Measurements from ENCODE around the gene SREBF2. TPM values are rescaled to one million over a fixed set of nuclear protein-coding genes. Genes with fewer than 3 reads are reported as not detected.

SREBF2 gene
- total RNA-seq, 1 experiment from 2014 or later, result 150 TPM

DNA sequence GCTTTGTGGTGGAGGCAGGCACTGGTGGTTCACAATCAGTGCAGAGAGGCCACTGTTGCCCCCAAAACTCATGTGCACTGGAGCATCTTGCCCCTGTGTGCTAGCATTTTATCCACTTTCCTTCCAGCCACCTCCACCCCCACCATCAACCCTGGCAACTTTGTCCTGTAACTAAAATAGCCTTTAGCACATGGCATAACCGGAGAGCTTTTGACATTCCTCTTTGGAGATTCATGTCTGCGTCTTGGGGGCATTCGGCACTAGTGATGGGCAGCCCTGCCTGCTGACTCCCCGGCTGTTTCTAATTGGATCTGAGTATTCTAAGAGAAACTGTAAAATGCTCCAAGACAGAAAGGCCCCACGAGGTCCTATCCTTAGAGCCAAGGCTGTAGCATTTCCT, 66.2 kb downstream of the SREBF2 start:
- Mint-ChIP-seq H3K4me3 (ENCODE audit: unreplicated experiment) (no peak overlapping the region), H3K9me3 (ENCODE audit: unreplicated experiment) (no peaks in the 10 kb centered on the region), H3K4me1 (ENCODE audit: low read depth, unreplicated experiment) (no peaks in the 10 kb centered on the region), H3K36me3 (ENCODE audit: insufficient read depth, unreplicated experiment) (peaks cover 91% of the 10 kb centered on the region), H3K27ac (ENCODE audit: unreplicated experiment) (no peak overlapping the region), H3K27me3 (ENCODE audit: insufficient read depth, unreplicated experiment) (no peaks in the 10 kb centered on the region)
- no peak for DNase-seq
- H3K36me3 ChIP-seq (ENCODE audit: control insufficient read depth, insufficient read depth, low read length), result peaks cover 5% of the 10 kb centered on the region
- H3K27me3 ChIP-seq (replicated peaks; ENCODE audit: control insufficient read depth, insufficient read depth, low read length), result no peaks in the 10 kb centered on the region
- TF ChIP-seq, protein P1, sequence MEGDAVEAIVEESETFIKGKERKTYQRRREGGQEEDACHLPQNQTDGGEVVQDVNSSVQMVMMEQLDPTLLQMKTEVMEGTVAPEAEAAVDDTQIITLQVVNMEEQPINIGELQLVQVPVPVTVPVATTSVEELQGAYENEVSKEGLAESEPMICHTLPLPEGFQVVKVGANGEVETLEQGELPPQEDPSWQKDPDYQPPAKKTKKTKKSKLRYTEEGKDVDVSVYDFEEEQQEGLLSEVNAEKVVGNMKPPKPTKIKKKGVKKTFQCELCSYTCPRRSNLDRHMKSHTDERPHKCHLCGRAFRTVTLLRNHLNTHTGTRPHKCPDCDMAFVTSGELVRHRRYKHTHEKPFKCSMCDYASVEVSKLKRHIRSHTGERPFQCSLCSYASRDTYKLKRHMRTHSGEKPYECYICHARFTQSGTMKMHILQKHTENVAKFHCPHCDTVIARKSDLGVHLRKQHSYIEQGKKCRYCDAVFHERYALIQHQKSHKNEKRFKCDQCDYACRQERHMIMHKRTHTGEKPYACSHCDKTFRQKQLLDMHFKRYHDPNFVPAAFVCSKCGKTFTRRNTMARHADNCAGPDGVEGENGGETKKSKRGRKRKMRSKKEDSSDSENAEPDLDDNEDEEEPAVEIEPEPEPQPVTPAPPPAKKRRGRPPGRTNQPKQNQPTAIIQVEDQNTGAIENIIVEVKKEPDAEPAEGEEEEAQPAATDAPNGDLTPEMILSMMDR (IDR thresholded peaks at IDR 0.05; ENCODE audit: insufficient read depth in 1 of 2, low read depth in 1 of 2, low read length in 1 of 2, severe bottlenecking in 1 of 2, unreplicated experiment in 1 of 2), result no peak
- no peaks in the 10 kb centered on the region for H3K9me3 ChIP-seq
- H3K4me1 ChIP-seq, result no peaks in the 10 kb centered on the region
- no peak overlapping the region for H3K4me3 ChIP-seq (ENCODE audit: low read depth, low read length)
- ChIA-PET CTCF (no interaction called here), POLR2A (no interaction called here)
- no TSS peak for BruUV-seq (replicated peaks)
- intact Hi-C loops (cut with micrococcal nuclease; ENCODE audit: unreplicated experiment), result no loop called here

DNA sequence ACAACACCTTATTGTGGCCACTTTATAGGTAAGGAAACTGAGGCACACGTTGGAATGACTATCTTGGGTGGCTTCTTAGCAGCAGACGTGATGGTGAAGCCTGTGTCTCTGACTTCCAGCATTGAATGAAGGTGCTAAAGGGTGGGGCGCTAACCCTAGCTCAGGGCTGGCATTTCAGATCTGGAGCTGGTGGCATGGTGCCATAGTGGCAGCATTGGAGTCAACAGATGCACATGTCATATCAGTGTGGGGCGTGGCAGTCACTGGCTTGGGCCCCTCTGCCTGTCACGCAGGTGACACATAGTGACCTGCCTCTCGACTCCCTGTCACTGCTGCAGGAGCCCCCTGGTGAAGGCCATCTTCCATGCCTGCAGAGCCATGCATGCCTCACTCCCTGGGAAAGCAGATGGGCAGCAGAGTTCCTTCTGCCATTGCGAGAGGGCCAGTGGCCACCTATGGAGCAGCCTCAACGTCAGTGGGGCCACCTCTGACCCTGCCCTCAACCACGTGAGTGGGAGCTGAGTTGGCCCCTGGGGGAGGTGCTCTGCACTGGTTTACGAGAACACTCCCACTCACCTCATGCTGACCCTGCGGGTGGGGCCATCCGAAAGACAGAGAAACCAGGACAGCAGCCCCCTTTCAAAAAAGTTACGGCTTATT, 67.2 kb downstream of the SREBF2 start:
- BruUV-seq (replicated peaks), result no TSS peak
- peaks cover 92% of the 10 kb centered on the region for H3K36me3 Mint-ChIP-seq (ENCODE audit: insufficient read depth, unreplicated experiment)
- intact Hi-C loops (cut with micrococcal nuclease; ENCODE audit: unreplicated experiment), result no loop called here
- H3K27me3 Mint-ChIP-seq (ENCODE audit: insufficient read depth, unreplicated experiment), result no peaks in the 10 kb centered on the region
- ChIA-PET POLR2A (no interaction called here), CTCF (no interaction called here)
- no peaks in the 10 kb centered on the region for H3K4me1 ChIP-seq
- H3K36me3 ChIP-seq (ENCODE audit: control insufficient read depth, insufficient read depth, low read length), result peaks cover 4% of the 10 kb centered on the region
- H3K4me1 Mint-ChIP-seq (ENCODE audit: low read depth, unreplicated experiment), result no peaks in the 10 kb centered on the region
- H3K27ac Mint-ChIP-seq (ENCODE audit: unreplicated experiment), result no peak overlapping the region
- no peaks in the 10 kb centered on the region for H3K9me3 ChIP-seq
- no peaks in the 10 kb centered on the region for H3K27me3 ChIP-seq (replicated peaks; ENCODE audit: control insufficient read depth, insufficient read depth, low read length)
- no peak for DNase-seq
- no peak overlapping the region for H3K4me3 ChIP-seq (ENCODE audit: low read depth, low read length)
- H3K4me3 Mint-ChIP-seq (ENCODE audit: unreplicated experiment), result no peak overlapping the region
- H3K9me3 Mint-ChIP-seq (ENCODE audit: unreplicated experiment), result no peaks in the 10 kb centered on the region
- TF ChIP-seq, protein P1 (IDR thresholded peaks at IDR 0.05; ENCODE audit: insufficient read depth in 1 of 2, low read depth in 1 of 2, low read length in 1 of 2, severe bottlenecking in 1 of 2, unreplicated experiment in 1 of 2), result no peak

DNA sequence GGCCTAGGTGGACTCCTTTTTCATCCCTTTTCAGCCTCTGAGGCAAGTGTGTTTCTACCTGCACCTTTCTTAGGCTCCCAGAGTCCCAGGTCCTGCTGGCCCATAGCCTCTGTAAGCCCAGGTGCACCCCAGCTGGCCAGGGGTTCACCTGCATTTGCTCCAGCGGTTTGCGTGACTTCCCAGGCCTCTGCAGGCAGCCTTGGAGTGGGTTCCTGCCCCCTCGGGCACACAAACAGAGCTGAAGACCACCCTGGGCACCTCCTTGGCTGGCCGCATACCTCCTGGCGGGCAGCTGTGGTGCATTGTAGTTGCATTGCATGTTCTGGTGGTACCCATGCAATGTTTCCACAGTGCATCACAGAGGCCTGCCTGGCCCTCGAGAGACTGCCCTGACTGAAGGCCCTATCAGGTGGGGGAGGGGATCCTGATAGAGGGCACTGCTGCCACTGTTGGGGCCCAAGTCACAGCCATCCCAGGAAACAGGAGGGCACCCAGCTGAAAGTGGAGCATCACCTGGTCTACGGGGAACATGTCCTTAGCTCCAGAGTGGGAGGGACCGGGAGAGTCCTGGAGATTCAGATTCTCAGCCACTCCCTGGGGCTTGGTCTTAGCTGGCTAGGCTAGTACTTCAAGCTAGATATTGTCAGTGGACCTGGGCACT, 67.9 kb downstream of the SREBF2 start:
- Histone ChIP-seq H3K4me1 (no peaks in the 10 kb centered on the region), H3K36me3 (ENCODE audit: control insufficient read depth, insufficient read depth, low read length) (peaks cover 4% of the 10 kb centered on the region), H3K27me3 (replicated peaks; ENCODE audit: control insufficient read depth, insufficient read depth, low read length) (no peaks in the 10 kb centered on the region), H3K4me3 (ENCODE audit: low read depth, low read length) (no peak overlapping the region), H3K9me3 (no peaks in the 10 kb centered on the region)
- Mint-ChIP-seq H3K4me3 (ENCODE audit: unreplicated experiment) (no peak overlapping the region), H3K27me3 (ENCODE audit: insufficient read depth, unreplicated experiment) (no peaks in the 10 kb centered on the region), H3K36me3 (ENCODE audit: insufficient read depth, unreplicated experiment) (peaks cover 92% of the 10 kb centered on the region), H3K9me3 (ENCODE audit: unreplicated experiment) (no peaks in the 10 kb centered on the region), H3K4me1 (ENCODE audit: low read depth, unreplicated experiment) (no peaks in the 10 kb centered on the region), H3K27ac (ENCODE audit: unreplicated experiment) (no peak overlapping the region)
- TF ChIP-seq, protein P1 (IDR thresholded peaks at IDR 0.05; ENCODE audit: insufficient read depth in 1 of 2, low read depth in 1 of 2, low read length in 1 of 2, severe bottlenecking in 1 of 2, unreplicated experiment in 1 of 2), result no peak
- intact Hi-C loops (cut with micrococcal nuclease; ENCODE audit: unreplicated experiment), result no loop called here
- no TSS peak for BruUV-seq (replicated peaks)
- POLR2A ChIA-PET, result no interaction called here
- no peak for DNase-seq
- CTCF ChIA-PET, result no interaction called here

Measured in Caco-2 (cell line).